ENCODE data around the gene PREX1.

PREX1 gene

GRCh38 chr20:48674461-48674860 is 153.3 kb downstream of the PREX1 start:
- no peak for DNase-seq

GRCh38 chr20:48673507-48673906 is 154.3 kb downstream of the PREX1 start:
- no peak for DNase-seq

- DNase-seq = no peak
Measured at GRCh38 chr20:48672324-48672723, 155.5 kb downstream of the PREX1 start.

GRCh38 chr20:48671141-48671540 is 156.7 kb downstream of the PREX1 start:
- DNase-seq = no peak

- no peak for DNase-seq
Measured at GRCh38 chr20:48669946-48670605, 157.7 kb downstream of the PREX1 start.

GRCh38 chr20:48668451-48668946 is 159.3 kb downstream of the PREX1 start:
- no peak for DNase-seq

- no peak for DNase-seq
Measured at GRCh38 chr20:48667889-48668413, 159.8 kb downstream of the PREX1 start.

GRCh38 chr20:48667481-48667880 is 160.3 kb downstream of the PREX1 start:
- DNase-seq = no peak

- DNase-seq = no peak
Measured at GRCh38 chr20:48665785-48666184, 162.0 kb downstream of the PREX1 start.

GRCh38 chr20:48662711-48663110 is 165.1 kb downstream of the PREX1 start:
- no peak for DNase-seq

- no peak for DNase-seq
Measured at GRCh38 chr20:48661575-48662455, 166.0 kb downstream of the PREX1 start.

- DNase-seq = no peak
Measured at GRCh38 chr20:48660788-48661187, 167.0 kb downstream of the PREX1 start.

GRCh38 chr20:48659858-48660257 is 167.9 kb downstream of the PREX1 start:
- DNase-seq = no peak

- DNase-seq = no peak
Measured at GRCh38 chr20:48658505-48658904, 169.3 kb downstream of the PREX1 start.

GRCh38 chr20:48658198-48658476 is 169.7 kb downstream of the PREX1 start:
- DNase-seq = no peak

GRCh38 chr20:48657426-48658197 is 170.2 kb downstream of the PREX1 start:
- peak; percentile 54 for DNase-seq

GRCh38 chr20:48656661-48657211 is 171.1 kb downstream of the PREX1 start:
- DNase-seq = peak; percentile 5

- DNase-seq = no peak
Measured at GRCh38 chr20:48656137-48656536, 171.7 kb downstream of the PREX1 start.

GRCh38 chr20:48653706-48654051 is 174.1 kb downstream of the PREX1 start:
- no peak for DNase-seq

GRCh38 chr20:48652961-48653705 is 174.7 kb downstream of the PREX1 start:
- no peak for DNase-seq

GRCh38 chr20:48651960-48652359 is 175.8 kb downstream of the PREX1 start:
- DNase-seq = no peak

- no peak for DNase-seq
Measured at GRCh38 chr20:48651271-48651670, 176.5 kb downstream of the PREX1 start.
